Neural progenitor cell (in vitro differentiated cells): ENCODE measurements around the gene EPHA3. TPM values are rescaled to one million over a fixed set of nuclear protein-coding genes. Genes with fewer than 3 reads are reported as not detected.
A peak's percentile ranks its signal among the peaks of the same experiment; 100 is the strongest.

Experiments
- DNase-seq: peaks from one replicate; pipeline ENCODE4 v3.0.0-alpha.2; 2016; ENCODE audit warnings: low spot score
- H2AFZ ChIP-seq: fragments of 200-600 bp; sonication (generic); replicated peaks from 2 replicates; pipeline ENCODE4 v1.6.1; 2016; ENCODE audit warnings: antibody characterized with exemption
- H3F3A ChIP-seq: fragments of 200-600 bp; sonication (generic); 2 replicates; pipeline ENCODE4 v1.6.1; 2016; ENCODE audit warnings: antibody characterized with exemption, low read depth
- H3K27ac ChIP-seq: fragments of 200-600 bp; sonication (generic); 2 replicates; pipeline ENCODE4 v1.5.1; 2016; ENCODE audit warnings: mild to moderate bottlenecking
- H3K27me3 ChIP-seq: fragments of 200-600 bp; sonication (generic); 2 replicates; pipeline ENCODE4 v1.6.1; 2016; ENCODE audit warnings: mild to moderate bottlenecking, moderate library complexity
- H3K36me3 ChIP-seq: fragments of 200-600 bp; sonication (generic); 2 replicates; pipeline ENCODE4 v1.5.1; 2016
- H3K4me1 ChIP-seq: fragments of 200-600 bp; sonication (generic); 2 replicates; pipeline ENCODE4 v1.6.1; 2016; ENCODE audit warnings: mixed run types
- H3K4me2 ChIP-seq: fragments of 200-600 bp; sonication (generic); 2 replicates; pipeline ENCODE4 v1.6.1; 2016
- H3K4me3 ChIP-seq: fragments of 200-600 bp; sonication (generic); 2 replicates; pipeline ENCODE4 v1.5.1; 2016
- H3K79me2 ChIP-seq: fragments of 200-600 bp; sonication (generic); 2 replicates; pipeline ENCODE4 v1.6.1; 2016; ENCODE audit warnings: low read depth
- H3K9ac ChIP-seq: fragments of 200-600 bp; sonication (generic); 2 replicates; pipeline ENCODE4 v1.6.1; 2016
- H3K9me3 ChIP-seq: fragments of 200-600 bp; sonication (generic); 2 replicates; pipeline ENCODE4 v1.5.1; 2016; ENCODE audit warnings: low read depth
- H4K20me1 ChIP-seq: fragments of 200-600 bp; sonication (generic); 2 replicates; pipeline ENCODE4 v1.6.1; 2016; ENCODE audit warnings: low read depth
- H3K27ac Mint-ChIP-seq: 3 replicates; pipeline ENCODE4 v1.8.0; 2021; ENCODE audit warnings: mixed read lengths
- H3K27me3 Mint-ChIP-seq: 2 replicates; pipeline ENCODE4 v1.8.0; 2022; ENCODE audit warnings: low read depth, mild to moderate bottlenecking, inconsistent platforms, moderate library complexity, mixed read lengths; ENCODE audit not compliant: insufficient read depth
- H3K36me3 Mint-ChIP-seq: 3 replicates; pipeline ENCODE4 v1.8.0; 2021; ENCODE audit warnings: mixed read lengths
- H3K4me1 Mint-ChIP-seq: 3 replicates; pipeline ENCODE4 v1.8.0; 2021; ENCODE audit warnings: mixed read lengths
- H3K4me3 Mint-ChIP-seq: 3 replicates; pipeline ENCODE4 v1.8.0; 2021; ENCODE audit warnings: mild to moderate bottlenecking, moderate library complexity, mixed read lengths
- H3K9me3 Mint-ChIP-seq: 3 replicates; pipeline ENCODE4 v1.8.0; 2020; ENCODE audit warnings: mixed read lengths
- EZH2 ChIP-seq: fragments of 200-600 bp; sonication (generic); IDR thresholded peaks from 2 replicates; pipeline ENCODE4 v1.6.1; 2017; ENCODE audit warnings: antibody characterized with exemption, mild to moderate bottlenecking, moderate library complexity
- EZH2phosphoT487 ChIP-seq: fragments of 200-600 bp; sonication (generic); IDR thresholded peaks from 2 replicates; pipeline ENCODE4 v1.6.1; 2017; ENCODE audit warnings: antibody characterized with exemption
- total RNA-seq: library from RNA; depleted of rRNA; stranded (reverse); fragments of >200 nt; gene quantifications from 2 replicates; pipeline ENCODE4 v1.2.3, GENCODE V29; 2015; ENCODE audit warnings: low replicate concordance
- TF ChIP-seq, protein P1 (sequence below): fragments of 200-600 bp; sonication (generic); IDR thresholded peaks from 2 replicates; pipeline ENCODE4 v1.5.1; 2017; ENCODE audit warnings: antibody characterized with exemption, mild to moderate bottlenecking

The EPHA3 gene
- total RNA-seq, 1 donor from 2014 or later: 0.36 TPM

- H3K36me3 Mint-ChIP-seq: peaks cover 2% of the 10 kb centered on the region
- TF ChIP-seq EZH2 (no peak), EZH2phosphoT487 (no peak)
- TF ChIP-seq, protein P1, sequence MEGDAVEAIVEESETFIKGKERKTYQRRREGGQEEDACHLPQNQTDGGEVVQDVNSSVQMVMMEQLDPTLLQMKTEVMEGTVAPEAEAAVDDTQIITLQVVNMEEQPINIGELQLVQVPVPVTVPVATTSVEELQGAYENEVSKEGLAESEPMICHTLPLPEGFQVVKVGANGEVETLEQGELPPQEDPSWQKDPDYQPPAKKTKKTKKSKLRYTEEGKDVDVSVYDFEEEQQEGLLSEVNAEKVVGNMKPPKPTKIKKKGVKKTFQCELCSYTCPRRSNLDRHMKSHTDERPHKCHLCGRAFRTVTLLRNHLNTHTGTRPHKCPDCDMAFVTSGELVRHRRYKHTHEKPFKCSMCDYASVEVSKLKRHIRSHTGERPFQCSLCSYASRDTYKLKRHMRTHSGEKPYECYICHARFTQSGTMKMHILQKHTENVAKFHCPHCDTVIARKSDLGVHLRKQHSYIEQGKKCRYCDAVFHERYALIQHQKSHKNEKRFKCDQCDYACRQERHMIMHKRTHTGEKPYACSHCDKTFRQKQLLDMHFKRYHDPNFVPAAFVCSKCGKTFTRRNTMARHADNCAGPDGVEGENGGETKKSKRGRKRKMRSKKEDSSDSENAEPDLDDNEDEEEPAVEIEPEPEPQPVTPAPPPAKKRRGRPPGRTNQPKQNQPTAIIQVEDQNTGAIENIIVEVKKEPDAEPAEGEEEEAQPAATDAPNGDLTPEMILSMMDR: no peak
- no peaks in the 10 kb centered on the region for H4K20me1 ChIP-seq
Measured at GRCh38 chr3:89353465-89353864, 246.0 kb downstream of the EPHA3 start.

GRCh38 chr3:89358281-89358680, 250.9 kb downstream of the EPHA3 start:
- no peaks in the 10 kb centered on the region for H3K27me3 ChIP-seq
- no peaks in the 10 kb centered on the region for H4K20me1 ChIP-seq
- H3K4me1 ChIP-seq: no peaks in the 10 kb centered on the region
- H3K4me3 ChIP-seq: no peak overlapping the region
- H3K9ac ChIP-seq: no peak overlapping the region
- H3K27ac ChIP-seq: no peak overlapping the region
- H3K36me3 ChIP-seq: no peaks in the 10 kb centered on the region
- no peaks in the 10 kb centered on the region for H3K4me1 Mint-ChIP-seq
- H2AFZ ChIP-seq: no peak overlapping the region
- H3K4me2 ChIP-seq: no peak overlapping the region
- H3K27ac Mint-ChIP-seq: no peak overlapping the region
- DNase-seq: no peak
- no peak overlapping the region for H3K4me3 Mint-ChIP-seq
- no peaks in the 10 kb centered on the region for H3F3A ChIP-seq
- no peaks in the 10 kb centered on the region for H3K27me3 Mint-ChIP-seq
- H3K9me3 Mint-ChIP-seq: peaks cover 3% of the 10 kb centered on the region
- no peaks in the 10 kb centered on the region for H3K79me2 ChIP-seq
- H3K9me3 ChIP-seq: no peaks in the 10 kb centered on the region
- H3K36me3 Mint-ChIP-seq: peaks cover 3% of the 10 kb centered on the region
- TF ChIP-seq, protein P1: no peak

More at GRCh38 chr3:89353465-89353864, 246.0 kb downstream of the EPHA3 start:
- no peak overlapping the region for H3K4me2 ChIP-seq
- Mint-ChIP-seq H3K4me3 (no peak overlapping the region), H3K27me3 (no peaks in the 10 kb centered on the region), H3K4me1 (no peaks in the 10 kb centered on the region), H3K9me3 (peaks cover 4% of the 10 kb centered on the region), H3K27ac (no peak overlapping the region)
- H3K27ac ChIP-seq: no peak overlapping the region
- H3K4me1 ChIP-seq: no peaks in the 10 kb centered on the region
- DNase-seq: no peak
- no peak overlapping the region for H2AFZ ChIP-seq
- H3K9ac ChIP-seq: no peak overlapping the region
- H3K9me3 ChIP-seq: no peaks in the 10 kb centered on the region
- no peak overlapping the region for H3K4me3 ChIP-seq
- H3K36me3 ChIP-seq: no peaks in the 10 kb centered on the region
- H3K27me3 ChIP-seq: no peaks in the 10 kb centered on the region
- H3F3A ChIP-seq: no peaks in the 10 kb centered on the region
- no peaks in the 10 kb centered on the region for H3K79me2 ChIP-seq

- no peaks in the 10 kb centered on the region for H3K27me3 Mint-ChIP-seq
- Histone ChIP-seq H3F3A (no peaks in the 10 kb centered on the region), H3K9ac (no peak overlapping the region), H3K9me3 (no peaks in the 10 kb centered on the region), H3K36me3 (no peaks in the 10 kb centered on the region), H3K27me3 (no peaks in the 10 kb centered on the region), H3K27ac (no peak overlapping the region), H3K4me3 (no peak overlapping the region), H4K20me1 (no peaks in the 10 kb centered on the region), H3K4me2 (no peak overlapping the region), H3K79me2 (no peaks in the 10 kb centered on the region), H2AFZ (peak overlapping the region; percentile 12), H3K4me1 (no peaks in the 10 kb centered on the region)
- H3K4me1 Mint-ChIP-seq: no peaks in the 10 kb centered on the region
- DNase-seq: no peak
- peaks cover 3% of the 10 kb centered on the region for H3K9me3 Mint-ChIP-seq
- H3K4me3 Mint-ChIP-seq: no peak overlapping the region
- H3K27ac Mint-ChIP-seq: no peak overlapping the region
- TF ChIP-seq, protein P1: no peak
- TF ChIP-seq EZH2phosphoT487 (no peak), EZH2 (no peak)
- peaks cover 5% of the 10 kb centered on the region for H3K36me3 Mint-ChIP-seq
Measured at GRCh38 chr3:89360156-89360555, 252.7 kb downstream of the EPHA3 start.

DNA sequence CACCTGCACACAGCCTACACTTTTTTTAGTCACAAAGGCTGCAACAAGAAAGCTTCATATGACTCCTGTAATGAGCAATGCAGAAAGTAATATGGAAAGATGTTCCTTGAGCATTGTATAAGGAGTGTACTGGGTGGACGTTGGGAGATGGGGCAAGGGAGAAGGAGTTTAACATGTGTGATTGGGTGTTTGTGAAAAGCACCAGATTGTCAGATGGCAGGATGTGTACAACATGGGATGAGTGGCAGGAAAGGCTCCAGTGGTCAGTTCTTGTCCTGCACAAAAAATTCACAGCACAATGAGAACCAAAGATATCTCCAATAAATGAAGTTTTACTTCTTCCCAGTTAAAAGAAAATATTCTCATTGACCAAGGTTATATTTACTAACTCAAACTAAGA, 255.1 kb downstream of the EPHA3 start:
- no peak overlapping the region for H3K9ac ChIP-seq
- peak overlapping the region; percentile 22 for H2AFZ ChIP-seq
- H3F3A ChIP-seq: no peaks in the 10 kb centered on the region
- Mint-ChIP-seq H3K4me1 (no peaks in the 10 kb centered on the region), H3K4me3 (no peak overlapping the region), H3K36me3 (peaks cover 4% of the 10 kb centered on the region), H3K27me3 (no peaks in the 10 kb centered on the region), H3K9me3 (peaks cover 2% of the 10 kb centered on the region), H3K27ac (no peak overlapping the region)
- no peaks in the 10 kb centered on the region for H3K9me3 ChIP-seq
- H3K36me3 ChIP-seq: no peaks in the 10 kb centered on the region
- TF ChIP-seq EZH2: no peak
- TF ChIP-seq, protein P1: no peak
- no peak for DNase-seq
- no peak overlapping the region for H3K4me3 ChIP-seq
- H3K27me3 ChIP-seq: no peaks in the 10 kb centered on the region
- H3K4me1 ChIP-seq: no peaks in the 10 kb centered on the region
- H4K20me1 ChIP-seq: no peaks in the 10 kb centered on the region
- no peak overlapping the region for H3K27ac ChIP-seq
- H3K4me2 ChIP-seq: no peak overlapping the region
- no peaks in the 10 kb centered on the region for H3K79me2 ChIP-seq
